HL-60 (cell line): ENCODE data around the gene MYBL2.

Experiments
- CTCF ChIP-seq: IDR thresholded peaks from one replicate; pipeline ENCODE4 v1.5.1; 2011; ENCODE audit warnings: low read length, control low read depth, inconsistent platforms; ENCODE audit not compliant: insufficient read depth
- POLR2AphosphoS5 ChIP-seq: IDR thresholded peaks from 2 replicates; pipeline ENCODE4 v1.6.1; 2012; ENCODE audit warnings: low read depth

GRCh38 chr20:43702502-43702901 is 35.6 kb downstream of the MYBL2 start:
- TF ChIP-seq POLR2AphosphoS5 (no peak), CTCF (no peak)
